Keratinocyte (primary cell): ENCODE results near the gene LBHD1. TPM values are rescaled to one million over a fixed set of nuclear protein-coding genes. Genes with fewer than 3 reads are reported as not detected.

Source experiments
- DNase-seq: peaks from one replicate; pipeline ENCODE4 v3.0.0-alpha.2; 2011; ENCODE audit warnings: low read depth, missing footprints, low spot score
- FAIRE-seq: peaks from 2 replicates; lab custom pipeline; 2011; peaks lifted over from hg19 to GRCh38; lab: Jason Lieb, UNC
- H2AFZ ChIP-seq: 2 replicates; pipeline ENCODE4 v1.6.0; 2012; ENCODE audit warnings: low read length, control low read depth, inconsistent platforms; ENCODE audit not compliant: control insufficient read depth
- H3K27ac ChIP-seq: 2 replicates; pipeline ENCODE4 v1.5.1; 2011; ENCODE audit warnings: low read length; ENCODE audit not compliant: control insufficient read depth, insufficient read depth
- H3K27me3 ChIP-seq: 3 replicates; pipeline ENCODE4 v1.6.0; 2011; ENCODE audit warnings: low read length; ENCODE audit not compliant: control insufficient read depth, insufficient read depth; ENCODE audit errors: extremely low read depth
- H3K36me3 ChIP-seq, 2 experiments: 2 replicates in 1 of 2; 3 replicates in 1 of 2; pipeline ENCODE4 v1.5.1; 2011; ENCODE audit warnings: low read length in 2 of 2, mild to moderate bottlenecking in 1 of 2; ENCODE audit not compliant: control insufficient read depth in 2 of 2, insufficient read depth in 2 of 2; ENCODE audit errors: extremely low read depth in 1 of 2
- H3K4me1 ChIP-seq: 3 replicates; pipeline ENCODE4 v1.5.1; 2011; ENCODE audit warnings: low read length; ENCODE audit not compliant: control insufficient read depth, insufficient read depth; ENCODE audit errors: extremely low read depth
- H3K4me2 ChIP-seq: 3 replicates; pipeline ENCODE4 v1.6.0; 2011; ENCODE audit warnings: low read depth, low read length; ENCODE audit not compliant: control insufficient read depth, insufficient read depth; ENCODE audit errors: extremely low read depth
- H3K4me3 ChIP-seq, 3 experiments: fragments of 200-600 bp in 1 of 3; sonication (generic) in 1 of 3; 2 replicates in 2 of 3; 3 replicates in 1 of 3; pipeline ENCODE4 v1.5.1; 2011 to 2016; ENCODE audit warnings: low read length in 3 of 3, mild to moderate bottlenecking in 3 of 3, control low read depth in 2 of 3, inconsistent platforms in 1 of 3, low read depth in 1 of 3, mixed read lengths in 1 of 3, mixed run types in 1 of 3, moderate library complexity in 1 of 3; ENCODE audit not compliant: control insufficient read depth in 2 of 3, insufficient read depth in 2 of 3; ENCODE audit errors: extremely low read depth in 1 of 3
- H3K79me2 ChIP-seq: 2 replicates; pipeline ENCODE4 v1.6.0; 2012; ENCODE audit warnings: low read length; ENCODE audit not compliant: control insufficient read depth, insufficient read depth
- H3K9ac ChIP-seq: 3 replicates; pipeline ENCODE4 v1.6.0; 2011; ENCODE audit warnings: low read length; ENCODE audit not compliant: control insufficient read depth, insufficient read depth; ENCODE audit errors: extremely low read depth
- H3K9me1 ChIP-seq: 3 replicates; pipeline ENCODE4 v1.6.0; 2011; ENCODE audit warnings: low read length; ENCODE audit not compliant: control insufficient read depth, insufficient read depth; ENCODE audit errors: extremely low read depth
- H3K9me3 ChIP-seq: 2 replicates; pipeline ENCODE4 v1.5.1; 2012; ENCODE audit warnings: low read depth, low read length; ENCODE audit not compliant: control insufficient read depth
- H4K20me1 ChIP-seq: 3 replicates; pipeline ENCODE4 v1.6.0; 2011; ENCODE audit warnings: low read length; ENCODE audit not compliant: control insufficient read depth, insufficient read depth; ENCODE audit errors: extremely low read depth
- EZH2 ChIP-seq: IDR thresholded peaks from one replicate; pipeline ENCODE4 v1.6.1; 2012; ENCODE audit warnings: inconsistent platforms, mild to moderate bottlenecking, low read length, moderate library complexity
- dilution Hi-C: fragments of 300-500 bp; cut with MboI; formaldehyde crosslinking; loops from one replicate; pipeline ENCODE4 v1.7.0; 2020; ENCODE audit warnings: low sequenced_read_pairs; ENCODE audit not compliant: extremely low pct_ligation_motif_present
- polyA plus RNA-seq, 5 experiments: library from polyadenylated mRNA; depleted of rRNA in 3 of 5; stranded (reverse) in 3 of 5; stranded (forward) in 1 of 5; unstranded in 1 of 5; fragments of >200 nt; gene quantifications; 1 replicate in 1 of 5; 2 replicates in 3 of 5; 3 replicates in 1 of 5; pipeline versions ENCODE4 v1.2.1 to v1.2.3, GENCODE V29; 2011 to 2012; ENCODE audit warnings: missing spikeins in 2 of 5, low read depth in 1 of 5, low replicate concordance in 1 of 5
- TF ChIP-seq, protein P1 (sequence below), 3 experiments: IDR thresholded peaks in 1 of 3; conservative IDR thresholded peaks in 1 of 3; optimal IDR thresholded peaks in 1 of 3; 2 replicates in 2 of 3; 3 replicates in 1 of 3; pipeline versions ENCODE3 to v1.5.1; 2011; ENCODE audit warnings: low read length in 3 of 3, mild to moderate bottlenecking in 3 of 3, moderate library complexity in 2 of 3, control low read depth in 1 of 3, inconsistent platforms in 1 of 3; ENCODE audit not compliant: insufficient read depth in 2 of 3; ENCODE audit errors: extremely low read depth in 1 of 3

LBHD1 gene
- polyA plus RNA-seq, 1 donor (not counting 4 experiments of a cell fraction or from before 2014, with no cell fraction given): 4.9 TPM

DNA sequence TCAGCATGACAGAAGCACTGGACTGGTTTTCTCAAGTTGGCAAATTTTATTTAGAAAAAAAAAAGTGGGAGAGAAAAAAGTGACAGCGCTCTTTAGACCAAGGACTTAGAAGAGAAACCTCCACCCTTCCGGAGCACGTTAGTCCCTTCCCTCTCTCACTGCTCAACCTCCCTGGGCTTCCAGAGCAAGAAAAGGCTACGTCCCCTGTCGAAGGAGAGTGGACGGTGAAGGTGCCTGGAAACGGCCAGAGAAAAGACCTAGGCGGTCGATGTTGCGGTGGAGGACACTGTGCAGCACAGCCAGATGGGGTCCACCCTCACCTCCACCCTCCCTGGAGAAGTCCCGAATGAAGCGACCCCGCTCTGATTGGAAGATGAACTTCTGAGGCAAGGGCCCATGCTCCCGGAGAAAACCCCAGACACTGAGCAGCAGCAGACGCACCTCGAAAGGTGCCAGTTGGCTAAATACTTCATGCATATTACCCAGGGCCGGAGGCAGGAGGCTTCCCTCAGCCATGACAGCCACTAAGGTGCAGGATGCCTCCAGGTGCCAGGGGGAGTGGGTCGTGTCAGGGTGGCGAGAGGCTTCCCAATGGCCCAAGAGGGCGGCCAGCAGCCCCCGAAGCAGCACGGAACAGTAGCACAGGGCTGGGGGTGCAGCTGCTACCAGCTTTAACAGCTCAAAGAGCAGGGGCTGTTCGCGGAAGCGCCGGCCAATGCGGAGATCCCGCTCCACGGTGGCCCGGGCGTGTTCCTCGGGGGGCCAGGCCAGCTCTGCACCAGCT is 25.1 kb downstream of the LBHD1 start:
- no peaks in the 10 kb centered on the region for H3K27me3 ChIP-seq
- DNase-seq: no peak
- TF ChIP-seq EZH2: no peak
- TF ChIP-seq, protein P1, sequence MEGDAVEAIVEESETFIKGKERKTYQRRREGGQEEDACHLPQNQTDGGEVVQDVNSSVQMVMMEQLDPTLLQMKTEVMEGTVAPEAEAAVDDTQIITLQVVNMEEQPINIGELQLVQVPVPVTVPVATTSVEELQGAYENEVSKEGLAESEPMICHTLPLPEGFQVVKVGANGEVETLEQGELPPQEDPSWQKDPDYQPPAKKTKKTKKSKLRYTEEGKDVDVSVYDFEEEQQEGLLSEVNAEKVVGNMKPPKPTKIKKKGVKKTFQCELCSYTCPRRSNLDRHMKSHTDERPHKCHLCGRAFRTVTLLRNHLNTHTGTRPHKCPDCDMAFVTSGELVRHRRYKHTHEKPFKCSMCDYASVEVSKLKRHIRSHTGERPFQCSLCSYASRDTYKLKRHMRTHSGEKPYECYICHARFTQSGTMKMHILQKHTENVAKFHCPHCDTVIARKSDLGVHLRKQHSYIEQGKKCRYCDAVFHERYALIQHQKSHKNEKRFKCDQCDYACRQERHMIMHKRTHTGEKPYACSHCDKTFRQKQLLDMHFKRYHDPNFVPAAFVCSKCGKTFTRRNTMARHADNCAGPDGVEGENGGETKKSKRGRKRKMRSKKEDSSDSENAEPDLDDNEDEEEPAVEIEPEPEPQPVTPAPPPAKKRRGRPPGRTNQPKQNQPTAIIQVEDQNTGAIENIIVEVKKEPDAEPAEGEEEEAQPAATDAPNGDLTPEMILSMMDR (optimal IDR thresholded peaks at IDR 0.05 in 1 of 3, IDR thresholded peaks at IDR 0.05 in 1 of 3, conservative IDR thresholded peaks at IDR 0.05 in 1 of 3; ENCODE audit: extremely low read depth in 1 of 3, insufficient read depth in 2 of 3, low read length in 3 of 3): no peak
- no peaks in the 10 kb centered on the region for H4K20me1 ChIP-seq
- H3K9me3 ChIP-seq: no peaks in the 10 kb centered on the region
- no peak overlapping the region for H2AFZ ChIP-seq
- no peak overlapping the region for H3K4me2 ChIP-seq
- H3K9me1 ChIP-seq: no peaks in the 10 kb centered on the region
- peaks cover 54% of the 10 kb centered on the region for H3K79me2 ChIP-seq
- H3K27ac ChIP-seq: no peak overlapping the region
- no peak for FAIRE-seq
- peaks cover 20% of the 10 kb centered on the region for H3K4me1 ChIP-seq
- H3K9ac ChIP-seq: peak overlapping the region; percentile 28
- peak overlapping the region in 1 of 3 experiments; percentile 88 for H3K4me3 ChIP-seq
- peaks cover 16 to 21% of the 10 kb centered on the region in 2 experiments for H3K36me3 ChIP-seq
- dilution Hi-C loops: no loop called here

DNA sequence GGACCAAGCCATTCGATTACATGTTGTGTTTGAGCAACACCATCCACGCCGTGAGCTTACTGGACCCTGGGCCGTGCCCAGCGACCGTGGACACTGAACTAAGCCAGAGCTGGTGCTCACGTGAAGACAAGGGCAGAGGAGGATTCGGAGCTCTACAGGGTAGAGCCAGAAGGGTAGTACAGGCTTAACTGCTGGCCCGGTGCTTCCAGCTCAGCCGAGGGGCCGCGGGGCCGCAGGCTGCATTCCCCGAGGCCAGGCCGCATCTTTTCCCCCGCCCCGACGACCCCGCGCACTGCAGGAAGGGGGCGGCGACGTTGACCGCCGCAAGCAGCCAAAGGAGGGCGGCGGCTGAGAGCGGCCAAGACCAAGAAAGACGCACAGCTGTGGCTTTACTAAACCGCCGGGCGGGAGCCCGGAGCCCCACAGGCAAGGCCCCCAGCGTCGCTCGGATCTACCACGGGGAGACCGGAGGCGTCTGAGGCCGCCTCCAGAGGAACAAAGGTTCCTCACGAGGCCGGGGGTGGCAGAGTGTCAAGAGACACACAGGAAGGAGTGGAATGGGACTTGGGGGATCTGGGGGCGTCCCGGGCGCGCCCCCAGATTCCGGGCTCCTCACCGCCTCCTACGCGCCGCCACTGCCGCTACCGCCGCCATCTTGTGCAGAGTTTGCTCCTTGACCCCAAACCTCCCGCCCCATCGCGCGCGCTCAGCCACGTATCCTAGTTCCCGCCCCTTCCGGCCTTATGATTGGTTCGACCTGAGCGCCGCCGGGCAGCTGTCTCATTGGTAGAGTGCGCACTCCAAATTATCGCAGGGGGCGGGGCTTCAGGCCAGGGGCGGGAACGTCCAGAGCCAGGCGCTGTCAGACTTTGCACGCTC is 25.9 kb downstream of the LBHD1 start, which contains the start of gene GANAB:
Gene GANAB (minus strand): TSS at position 668 of the 879 bp plus-strand sequence. CDS start 14 bp downstream, at position 654.
- TF ChIP-seq, protein P1 (optimal IDR thresholded peaks at IDR 0.05 in 1 of 3, IDR thresholded peaks at IDR 0.05 in 1 of 3, conservative IDR thresholded peaks at IDR 0.05 in 1 of 3; ENCODE audit: extremely low read depth in 1 of 3, insufficient read depth in 2 of 3, low read length in 3 of 3): no peak
- no peak for TF ChIP-seq EZH2
- DNase-seq (peak; percentile 77), FAIRE-seq (no peak)
- Histone ChIP-seq H3K4me3 (peak within 1 kb of the TSS; percentile 87 to 90 (median 88)), H3K27me3 (no peaks in the 10 kb centered on the region), H3K4me2 (peak within 1 kb of the TSS; percentile 93), H2AFZ (peak within 1 kb of the TSS; percentile 69), H3K27ac (peak within 1 kb of the TSS; percentile 88), H3K36me3 (peaks cover 16 to 21% of the 10 kb centered on the region in 2 experiments), H3K9ac (peak within 1 kb of the TSS; percentile 89), H3K9me3 (no peaks in the 10 kb centered on the region), H4K20me1 (no peaks in the 10 kb centered on the region), H3K4me1 (peaks cover 15% of the 10 kb centered on the region), H3K9me1 (no peaks in the 10 kb centered on the region), H3K79me2 (peaks cover 52% of the 10 kb centered on the region)
- dilution Hi-C loops: no loop called here
